ENCODE measurements around the gene UBE2J1. TPM values are rescaled to one million over a fixed set of nuclear protein-coding genes. Genes with fewer than 3 reads are reported as not detected.
"Not testable (repeated sequence)": the region's sequence is repeated elsewhere in the genome, so short reads cannot be mapped to it uniquely, and the experiment has no call there.

The UBE2J1 gene
- total RNA-seq, 1 experiment from 2014 or later, result 29.0 TPM

GRCh38 chr6:89295981-89296380, 56.5 kb downstream of the UBE2J1 start:
- Histone ChIP-seq H3F3A (ENCODE audit: insufficient read depth, low read depth) (peaks cover 31% of the 10 kb centered on the region), H3K79me2 (ENCODE audit: low read depth) (no peaks in the 10 kb centered on the region), H3K9me3 (ENCODE audit: insufficient read depth, low read depth) (no peaks in the 10 kb centered on the region), H3K4me3 (no peak overlapping the region), H3K27ac (no peak overlapping the region), H2AFZ (no peak overlapping the region), H3K4me1 (replicated peaks; ENCODE audit: insufficient read depth) (peaks cover 36% of the 10 kb centered on the region), H3K9me2 (ENCODE audit: insufficient read depth) (no peaks in the 10 kb centered on the region), H3K4me2 (no peak overlapping the region), H3K36me3 (ENCODE audit: low read depth) (no peaks in the 10 kb centered on the region), H3K27me3 (ENCODE audit: insufficient read depth, low read depth) (no peaks in the 10 kb centered on the region), H4K20me1 (ENCODE audit: insufficient read depth) (no peaks in the 10 kb centered on the region)
- DNase-seq, result no peak
- no TSS peak for BruUV-seq (replicated peaks)
- intact Hi-C loops (cut with micrococcal nuclease; ENCODE audit: unreplicated experiment), result loop anchor here (5.0 kb wide), 2 partner anchors 71 to 1594 kb away; partner anchors contain the start of gene AKIRIN2
- no peak for TF ChIP-seq CTCF (conservative IDR thresholded peaks at IDR 0.05)
- no peak for TF ChIP-seq EZH2 (IDR thresholded peaks at IDR 0.05; ENCODE audit: low read depth)
- ChIA-PET CTCF (no interaction called here), POLR2A (ENCODE audit: unreplicated experiment) (no interaction called here)

- POLR2A ChIA-PET (ENCODE audit: unreplicated experiment); CTCF ChIA-PET: not testable (repeated sequence)
- intact Hi-C loops (cut with micrococcal nuclease; ENCODE audit: unreplicated experiment), result loop anchor here (5.0 kb wide), 2 partner anchors 72 to 1593 kb away; partner anchors contain the start of gene AKIRIN2
These were observed 57.4 kb downstream of the UBE2J1 start for GRCh38 chr6:89295116-89295515.

GRCh38 chr6:89291256-89291819, 61.2 kb downstream of the UBE2J1 start:
- Histone ChIP-seq H2AFZ (no peak overlapping the region), H3K9me3 (ENCODE audit: insufficient read depth, low read depth) (no peaks in the 10 kb centered on the region), H3F3A (ENCODE audit: insufficient read depth, low read depth) (no peaks in the 10 kb centered on the region), H3K4me3 (no peak overlapping the region), H3K4me2 (no peak overlapping the region), H3K27ac (no peak overlapping the region), H4K20me1 (ENCODE audit: insufficient read depth) (no peaks in the 10 kb centered on the region), H3K36me3 (ENCODE audit: low read depth) (no peaks in the 10 kb centered on the region), H3K9me2 (ENCODE audit: insufficient read depth) (no peaks in the 10 kb centered on the region), H3K4me1 (replicated peaks; ENCODE audit: insufficient read depth) (no peaks in the 10 kb centered on the region), H3K27me3 (ENCODE audit: insufficient read depth, low read depth) (no peaks in the 10 kb centered on the region), H3K79me2 (ENCODE audit: low read depth) (no peaks in the 10 kb centered on the region)
- POLR2A ChIA-PET (ENCODE audit: unreplicated experiment), result no interaction called here
- TF ChIP-seq CTCF (conservative IDR thresholded peaks at IDR 0.05) (no peak), EZH2 (IDR thresholded peaks at IDR 0.05; ENCODE audit: low read depth) (no peak)
- CTCF ChIA-PET, result interaction anchor here (0.5 kb wide), 1 partner anchor 133 kb away, joined by 4 read pairs; no protein-coding TSS in a partner anchor
- no peak for DNase-seq
- no TSS peak for BruUV-seq (replicated peaks)
- intact Hi-C loops (cut with micrococcal nuclease; ENCODE audit: unreplicated experiment), result no loop called here

More at GRCh38 chr6:89295116-89295515, 57.4 kb downstream of the UBE2J1 start:
- not testable (repeated sequence) for H3K36me3 ChIP-seq (ENCODE audit: low read depth); H2AFZ ChIP-seq; DNase-seq; H3K9me3 ChIP-seq (ENCODE audit: insufficient read depth, low read depth); H4K20me1 ChIP-seq (ENCODE audit: insufficient read depth); H3K79me2 ChIP-seq (ENCODE audit: low read depth); H3K9me2 ChIP-seq (ENCODE audit: insufficient read depth); H3K4me3 ChIP-seq; BruUV-seq (replicated peaks); H3K27ac ChIP-seq; H3K27me3 ChIP-seq (ENCODE audit: insufficient read depth, low read depth); H3K4me2 ChIP-seq
- peaks cover 32% of the 10 kb centered on the region for H3K4me1 ChIP-seq (replicated peaks; ENCODE audit: insufficient read depth)
- H3F3A ChIP-seq (ENCODE audit: insufficient read depth, low read depth), result peaks cover 29% of the 10 kb centered on the region

Data from PC-9 (cell line).